Germinal center (tissue), 1 donor: ENCODE measurements around the gene INPP5A.
"Not testable (repeated sequence)": the region's sequence is repeated elsewhere in the genome, so short reads cannot be mapped to it uniquely, and the experiment has no call there.

Experiments used
- DNase-seq: peaks from one replicate; pipeline ENCODE4 v3.0.0; 2012; ENCODE audit warnings: mixed read lengths, low spot score

The INPP5A gene

GRCh38 chr10:132768346-132769248 lies 231.0 kb downstream of the INPP5A start:
- no peak for DNase-seq

GRCh38 chr10:132770061-132771021 lies 232.8 kb downstream of the INPP5A start:
- DNase-seq: no peak

GRCh38 chr10:132772816-132773215 lies 235.2 kb downstream of the INPP5A start:
- DNase-seq: not testable (repeated sequence)

- DNase-seq: no peak
Measured at GRCh38 chr10:132774181-132774901, 236.8 kb downstream of the INPP5A start.

- DNase-seq: no peak
Measured at GRCh38 chr10:132774902-132775863, 237.6 kb downstream of the INPP5A start.

- DNase-seq: no peak
Measured at GRCh38 chr10:132776186-132776585, 238.6 kb downstream of the INPP5A start.

- no peak for DNase-seq
Measured at GRCh38 chr10:132776821-132777220, 239.2 kb downstream of the INPP5A start.

GRCh38 chr10:132777441-132777840 lies 239.9 kb downstream of the INPP5A start:
- no peak for DNase-seq

- DNase-seq: no peak
Measured at GRCh38 chr10:132779549-132780294, 242.1 kb downstream of the INPP5A start.

GRCh38 chr10:132780356-132780755 lies 242.8 kb downstream of the INPP5A start:
- no peak for DNase-seq

GRCh38 chr10:132781556-132781955 lies 244.0 kb downstream of the INPP5A start:
- DNase-seq: no peak

GRCh38 chr10:132783165-132783939 lies 245.8 kb downstream of the INPP5A start:
- no peak for DNase-seq

- no peak for DNase-seq
Measured at GRCh38 chr10:132783940-132784865, 246.6 kb downstream of the INPP5A start.

GRCh38 chr10:132784866-132785722 lies 247.5 kb downstream of the INPP5A start:
- DNase-seq: no peak

GRCh38 chr10:132785723-132786475 lies 248.3 kb downstream of the INPP5A start, which contains the start of gene NKX6-2:
Gene NKX6-2 (minus strand): TSS chr10:132786147. CDS start chr10:132785948, 199 bp downstream.
- DNase-seq: no peak

GRCh38 chr10:132786476-132786883 lies 248.9 kb downstream of the INPP5A start:
- DNase-seq: no peak
